WTC11 (cell line): ENCODE results near the gene OTUD1. TPM values are rescaled to one million over a fixed set of nuclear protein-coding genes. Genes with fewer than 3 reads are reported as not detected.

ENCODE experiments used
- ATAC-seq: fragments of 200-7000 bp; cut with Tn5 transposase; 2 replicates; pipeline ENCODE4 v1.10.0; 2021; ENCODE audit warnings: mild to moderate bottlenecking, moderate library complexity
- CTCF ChIA-PET: fragments of 300-600 bp; sonication (Branson Sonifier 250); formaldehyde crosslinking; loops from one replicate; lab custom pipeline; 2021; ENCODE audit warnings: antibody characterized with exemption; lab: Charles Lee
- POLR2A ChIA-PET: fragments of 350-600 bp; sonication (Branson Sonifier 250); formaldehyde crosslinking; loops from one replicate; lab custom pipeline; 2021; ENCODE audit warnings: antibody characterized with exemption; lab: Charles Lee
- DNase-seq: peaks from one replicate; pipeline ENCODE4 v3.0.0; 2021; ENCODE audit warnings: low spot score
- H3K27ac Mint-ChIP-seq: 2 replicates; pipeline ENCODE4 v1.8.0; 2021; ENCODE audit warnings: mixed read lengths
- H3K27me3 Mint-ChIP-seq: 2 replicates; pipeline ENCODE4 v1.8.0; 2021; ENCODE audit warnings: low read depth, mild to moderate bottlenecking, moderate library complexity, mixed read lengths
- H3K36me3 Mint-ChIP-seq: 2 replicates; pipeline ENCODE4 v1.8.0; 2021; ENCODE audit warnings: mixed read lengths
- H3K4me1 Mint-ChIP-seq: 2 replicates; pipeline ENCODE4 v1.8.0; 2022; ENCODE audit warnings: mixed read lengths
- H3K4me3 Mint-ChIP-seq: 2 replicates; pipeline ENCODE4 v1.8.0; 2021; ENCODE audit warnings: mild to moderate bottlenecking, moderate library complexity, mixed read lengths
- H3K9me3 Mint-ChIP-seq: 2 replicates; pipeline ENCODE4 v1.8.0; 2021; ENCODE audit warnings: mixed read lengths
- ATF1 ChIP-seq: sonication (generic); formaldehyde crosslinking; IDR thresholded peaks from 2 replicates; pipeline ENCODE4 v1.8.1; 2023; ENCODE audit warnings: mild to moderate bottlenecking, moderate library complexity, missing genetic modification reagents
- CDX4 ChIP-seq: fragments of 250-450 bp; sonication (Bioruptor Pico); IDR thresholded peaks from 2 replicates; pipeline ENCODE4 v1.9.0; 2021; ENCODE audit warnings: moderate library complexity, mild to moderate bottlenecking, inconsistent platforms, borderline replicate concordance
- CTCF ChIP-seq: fragments of 200-600 bp; IDR thresholded peaks from 2 replicates; pipeline ENCODE4 v1.8.0; 2022; ENCODE audit warnings: antibody characterized with exemption
- ERG ChIP-seq: fragments of 250-450 bp; sonication (Bioruptor Pico); IDR thresholded peaks from 2 replicates; pipeline ENCODE4 v1.8.0; 2021; ENCODE audit warnings: mild to moderate bottlenecking
- HMGA2 ChIP-seq: fragments of 250-450 bp; sonication (Bioruptor Pico); IDR thresholded peaks from 2 replicates; pipeline ENCODE4 v1.4.0; 2021; ENCODE audit warnings: mild to moderate bottlenecking, moderate library complexity
- IRF1 ChIP-seq: sonication (generic); formaldehyde crosslinking; IDR thresholded peaks from 2 replicates; pipeline ENCODE4 v1.8.0; 2023; ENCODE audit warnings: missing genetic modification reagents
- JAZF1 ChIP-seq: fragments of 250-450 bp; sonication (Bioruptor Pico); IDR thresholded peaks from 2 replicates; pipeline ENCODE4 v1.9.0; 2021; ENCODE audit warnings: moderate library complexity, mild to moderate bottlenecking, inconsistent platforms
- KAT7 ChIP-seq: sonication (generic); formaldehyde crosslinking; IDR thresholded peaks from 2 replicates; pipeline ENCODE4 v1.8.1; 2023; ENCODE audit warnings: missing genetic modification reagents, mild to moderate bottlenecking, borderline replicate concordance
- MLX ChIP-seq: sonication (generic); formaldehyde crosslinking; IDR thresholded peaks from 2 replicates; pipeline ENCODE4 v1.8.1; 2023; ENCODE audit warnings: mild to moderate bottlenecking, missing genetic modification reagents, moderate library complexity
- NFATC4 ChIP-seq: fragments of 250-450 bp; sonication (Bioruptor Pico); IDR thresholded peaks from 2 replicates; pipeline ENCODE4 v1.9.0; 2021; ENCODE audit warnings: mild to moderate bottlenecking
- NFE2L1 ChIP-seq: sonication (generic); formaldehyde crosslinking; IDR thresholded peaks from 2 replicates; pipeline ENCODE4 v1.8.1; 2023; ENCODE audit warnings: missing genetic modification reagents
- NFYB ChIP-seq: sonication (generic); formaldehyde crosslinking; conservative IDR thresholded peaks from 2 replicates; pipeline ENCODE4 v1.8.0; 2022; ENCODE audit warnings: low read depth, missing genetic modification reagents
- NR2C2 ChIP-seq: sonication (generic); formaldehyde crosslinking; IDR thresholded peaks from 2 replicates; pipeline ENCODE4 v1.8.0; 2022; ENCODE audit warnings: mild to moderate bottlenecking, missing genetic modification reagents
- PRDM15 ChIP-seq: sonication (generic); formaldehyde crosslinking; IDR thresholded peaks from 2 replicates; pipeline ENCODE4 v1.8.0; 2022; ENCODE audit warnings: missing genetic modification reagents
- PRRX2 ChIP-seq: fragments of 250-450 bp; sonication (Bioruptor Pico); IDR thresholded peaks from 2 replicates; pipeline ENCODE4 v1.8.0; 2021; ENCODE audit warnings: mild to moderate bottlenecking
- TEAD4 ChIP-seq: sonication (generic); formaldehyde crosslinking; IDR thresholded peaks from 2 replicates; pipeline ENCODE4 v1.8.0; 2022; ENCODE audit warnings: mild to moderate bottlenecking, missing genetic modification reagents
- ZNF121 ChIP-seq: sonication (generic); formaldehyde crosslinking; IDR thresholded peaks from 2 replicates; pipeline ENCODE4 v1.8.0; 2023; ENCODE audit warnings: missing genetic modification reagents
- ZNF138 ChIP-seq: sonication (generic); formaldehyde crosslinking; conservative IDR thresholded peaks from 2 replicates; pipeline ENCODE4 v1.8.1; 2022; ENCODE audit warnings: mild to moderate bottlenecking, moderate library complexity, missing genetic modification reagents
- ZNF317 ChIP-seq: sonication (generic); formaldehyde crosslinking; IDR thresholded peaks from 2 replicates; pipeline ENCODE4 v1.8.1; 2023; ENCODE audit warnings: low read depth, mild to moderate bottlenecking, moderate library complexity, missing genetic modification reagents, borderline replicate concordance
- ZNF396 ChIP-seq: fragments of 250-450 bp; sonication (Bioruptor Pico); IDR thresholded peaks from 2 replicates; pipeline ENCODE4 v1.8.0; 2021; ENCODE audit warnings: mild to moderate bottlenecking, moderate library complexity, borderline replicate concordance
- total RNA-seq: library from RNA; stranded (reverse); gene quantifications from 3 replicates; pipeline ENCODE4 v1.2.3, GENCODE V29; 2021

The OTUD1 gene
- total RNA-seq, 1 experiment from 2014 or later = 9.0 TPM

GRCh38 chr10:23403719-23404118, 35.2 kb upstream of the OTUD1 start:
- Mint-ChIP-seq H3K27ac (no peak overlapping the region), H3K27me3 (no peaks in the 10 kb centered on the region), H3K36me3 (no peaks in the 10 kb centered on the region), H3K4me3 (no peak overlapping the region), H3K9me3 (no peaks in the 10 kb centered on the region), H3K4me1 (peaks cover 20% of the 10 kb centered on the region)
- TF ChIP-seq MLX (CRISPR knock-in tag) = no peak
- 0 out of 2 replicates have a peak, but pooled peaks have one; percentile 22 for TF ChIP-seq ZNF121 (CRISPR knock-in tag)
- no peak for TF ChIP-seq ZNF138 (CRISPR knock-in tag)
- DNase-seq (no peak), ATAC-seq (no peak)
- ChIA-PET CTCF (interaction anchor here (1.2 kb wide), 2 partner anchors 66 to 245 kb away, joined by 3 read pairs; no protein-coding TSS in a partner anchor), POLR2A (no interaction called here)

- Mint-ChIP-seq H3K27me3 (no peaks in the 10 kb centered on the region), H3K4me3 (no peak overlapping the region), H3K36me3 (no peaks in the 10 kb centered on the region), H3K4me1 (peaks cover 24% of the 10 kb centered on the region), H3K9me3 (no peaks in the 10 kb centered on the region), H3K27ac (no peak overlapping the region)
- no peak for DNase-seq
- ChIA-PET CTCF (interaction anchor here (0.9 to 1.2 kb wide), 3 partner anchors 67 to 289 kb away, joined by 3 read pairs; no protein-coding TSS in a partner anchor), POLR2A (no interaction called here)
- TF ChIP-seq PRDM15 (CRISPR knock-in tag) = no peak
- TF ChIP-seq CDX4 (CRISPR knock-in tag) = no peak
- TF ChIP-seq HMGA2 (CRISPR knock-in tag) = peak; percentile 30; the same call in 1 of the 2 replicates
- no peak; the same call in 1 of the 2 replicates for ATAC-seq
These were observed 34.4 kb upstream of the OTUD1 start for GRCh38 chr10:23404461-23404980.

- no peak overlapping the region for H3K27ac Mint-ChIP-seq
- POLR2A ChIA-PET = interaction anchor here (0.7 kb wide), 1 partner anchor 123 kb away, joined by 10 read pairs; no protein-coding TSS in a partner anchor
- CTCF ChIA-PET = interaction anchor here (0.7 kb wide), 1 partner anchor 13 kb away, joined by 3 read pairs; no protein-coding TSS in a partner anchor
- TF ChIP-seq ERG (CRISPR knock-in tag) (no peak), KAT7 (no peak), ZNF396 (CRISPR knock-in tag) (no peak), TEAD4 (CRISPR knock-in tag) (no peak), ZNF121 (CRISPR knock-in tag) (no peak), JAZF1 (no peak), CTCF (no peak), NFE2L1 (CRISPR knock-in tag) (no peak), NFYB (no peak), ATF1 (CRISPR knock-in tag) (no peak), NR2C2 (CRISPR knock-in tag) (no peak), IRF1 (no peak), ZNF317 (CRISPR knock-in tag) (no peak), PRRX2 (no peak), NFATC4 (no peak), HMGA2 (CRISPR knock-in tag) (no peak)
These were observed 33.3 kb upstream of the OTUD1 start for GRCh38 chr10:23405540-23405939.

More at GRCh38 chr10:23405540-23405939, 33.3 kb upstream of the OTUD1 start:
- peaks cover 29% of the 10 kb centered on the region for H3K4me1 Mint-ChIP-seq
- H3K27me3 Mint-ChIP-seq = no peaks in the 10 kb centered on the region
- no peaks in the 10 kb centered on the region for H3K36me3 Mint-ChIP-seq
- no peak for ATAC-seq
- H3K9me3 Mint-ChIP-seq = no peaks in the 10 kb centered on the region
- H3K4me3 Mint-ChIP-seq = no peak overlapping the region
- DNase-seq = no peak
